DMS114 treated with DMSO at 0.1 percent for 48 hours (cell line): ENCODE data around the gene KRT8.

ENCODE experiments used
- DNase-seq: peaks from one replicate; lab custom pipeline; 2025; ENCODE audit not compliant: unreplicated experiment; lab: John Stamatoyannopoulos, UW

The KRT8 gene

DNA sequence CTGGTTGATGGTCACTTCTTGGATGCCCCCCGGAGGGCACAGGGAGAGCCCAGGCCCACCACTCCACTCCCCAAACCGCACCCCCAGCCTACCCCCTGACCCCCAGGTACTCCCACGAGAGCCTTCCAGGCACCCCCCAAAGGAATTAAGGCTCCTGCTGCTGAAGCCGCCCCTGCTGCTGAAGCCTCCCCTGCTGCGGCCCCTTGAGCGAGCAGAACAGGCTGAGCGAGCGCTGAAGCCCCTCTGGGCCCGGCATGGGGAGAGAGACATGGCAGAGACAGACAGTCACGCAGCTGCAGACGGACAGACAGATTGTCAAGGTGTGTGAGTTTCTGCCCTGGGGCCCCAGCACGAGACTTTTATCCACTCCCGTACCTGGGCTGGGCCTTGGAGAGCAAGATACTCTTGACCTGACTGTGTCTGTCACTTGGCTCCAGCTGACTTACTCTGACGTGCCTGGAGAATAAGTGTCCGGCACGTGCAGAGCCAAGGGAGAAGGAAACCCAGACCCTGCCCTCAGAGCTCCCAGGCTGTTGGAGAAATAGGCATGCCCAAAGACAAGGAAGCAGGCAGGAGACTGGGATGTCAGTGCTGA, 56.1 kb downstream of the KRT8 start, which contains the start of gene KRT78:
Gene KRT78 (minus strand): TSS at position 334 of the 595 bp plus-strand sequence. CDS start 64 bp downstream, at position 270.
- no peak for DNase-seq

DNA sequence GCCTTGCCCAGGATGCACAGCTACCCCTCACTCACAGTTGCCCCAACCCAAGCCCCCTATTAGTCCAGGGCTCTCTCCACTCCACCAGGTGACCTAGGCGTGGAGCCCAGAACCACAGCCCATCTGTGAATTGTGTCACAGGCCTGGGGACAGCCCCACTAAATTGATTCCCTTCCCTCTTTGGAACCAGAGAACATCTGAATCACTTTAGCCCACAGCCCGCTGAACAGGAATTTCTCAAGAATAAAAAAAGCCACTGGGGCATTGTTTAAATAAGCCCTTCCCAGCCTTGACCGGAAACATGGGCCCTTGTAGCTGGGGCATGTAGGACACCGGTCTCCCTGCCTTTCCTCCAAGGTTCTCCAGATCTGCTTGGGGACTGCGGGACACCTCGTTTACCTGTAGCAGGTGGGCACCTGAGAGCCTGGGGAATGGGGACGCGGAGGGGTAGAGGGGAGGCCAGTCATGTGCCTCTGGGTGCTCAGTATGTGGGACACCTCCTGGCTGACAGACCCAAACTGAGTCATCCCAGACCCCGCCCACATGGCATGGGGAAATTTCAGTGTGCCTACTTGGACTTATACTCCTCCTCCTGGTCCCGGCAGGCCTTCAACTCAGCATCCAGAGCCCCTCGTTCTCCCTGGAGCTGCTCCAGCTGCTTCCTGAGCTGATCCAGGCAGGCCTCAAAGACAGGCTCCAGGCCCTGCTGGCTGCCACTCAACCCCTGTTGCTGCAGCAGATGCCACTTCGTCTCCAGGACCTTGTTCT, 57.4 kb downstream of the KRT8 start:
- no peak for DNase-seq
